Activated CD4-positive, CD25-positive, alpha-beta regulatory T cell treated with anti-CD3 and anti-CD28 coated beads, Interleukin-2, amount 50 U/mL, for 16 hours (primary cell): Measurements from ENCODE around the gene EPB41L2.

Experiments
- DNase-seq: peaks from one replicate; pipeline ENCODE4 v3.0.0-alpha.2; 2020; ENCODE audit warnings: low read depth, low spot score

The EPB41L2 gene

GRCh38 chr6:130865793-130866192, 197.3 kb downstream of the EPB41L2 start:
- no peak for DNase-seq

- DNase-seq, result no peak
These were observed 198.7 kb downstream of the EPB41L2 start for GRCh38 chr6:130864344-130864743.

- no peak for DNase-seq
These were observed 199.4 kb downstream of the EPB41L2 start for GRCh38 chr6:130863415-130864230.

- no peak for DNase-seq
These were observed 200.7 kb downstream of the EPB41L2 start for GRCh38 chr6:130862370-130862769.

- DNase-seq, result no peak
These were observed 203.7 kb downstream of the EPB41L2 start for GRCh38 chr6:130859161-130859867.

- DNase-seq, result no peak
These were observed 204.4 kb downstream of the EPB41L2 start for GRCh38 chr6:130858498-130859160.

- DNase-seq, result no peak
These were observed 205.0 kb downstream of the EPB41L2 start for GRCh38 chr6:130858054-130858453.

- no peak for DNase-seq
These were observed 209.4 kb downstream of the EPB41L2 start for GRCh38 chr6:130853555-130854183.

GRCh38 chr6:130852844-130853554, 210.0 kb downstream of the EPB41L2 start:
- no peak for DNase-seq

GRCh38 chr6:130851026-130851425, 212.0 kb downstream of the EPB41L2 start:
- DNase-seq, result no peak

GRCh38 chr6:130849594-130849993, 213.5 kb downstream of the EPB41L2 start:
- DNase-seq, result no peak

GRCh38 chr6:130848945-130849344, 214.1 kb downstream of the EPB41L2 start:
- no peak for DNase-seq

GRCh38 chr6:130847001-130847910, 215.8 kb downstream of the EPB41L2 start:
- no peak for DNase-seq

- no peak for DNase-seq
These were observed 216.5 kb downstream of the EPB41L2 start for GRCh38 chr6:130846501-130846900.

GRCh38 chr6:130843575-130844320, 219.3 kb downstream of the EPB41L2 start:
- no peak for DNase-seq

GRCh38 chr6:130841128-130841728, 221.8 kb downstream of the EPB41L2 start:
- no peak for DNase-seq

- no peak for DNase-seq
These were observed 223.0 kb downstream of the EPB41L2 start for GRCh38 chr6:130840050-130840449.

GRCh38 chr6:130839379-130839778, 223.7 kb downstream of the EPB41L2 start:
- DNase-seq, result no peak

- DNase-seq, result no peak
These were observed 224.1 kb downstream of the EPB41L2 start for GRCh38 chr6:130838951-130839350.
